ENCODE results near the gene PHLDA2. TPM values are rescaled to one million over a fixed set of nuclear protein-coding genes. Genes with fewer than 3 reads are reported as not detected.
A peak's percentile ranks its signal among the peaks of the same experiment; 100 is the strongest.

The PHLDA2 gene
- total and polyA plus RNA-seq, 2 of the 13 experiments (the other 11 are each of a cell fraction or from before 2014, with no cell fraction given): 0.55 to 0.78 TPM

GRCh38 chr11:2891326-2892214 is 37.6 kb downstream of the PHLDA2 start (continued):
- TF ChIP-seq ARID5B (CRISPR knock-in tag; IDR thresholded peaks at IDR 0.05) (0 out of 2 replicates have a peak, but pooled peaks have one; percentile 13), ZBTB38 (CRISPR knock-in tag; IDR thresholded peaks at IDR 0.05) (0 out of 2 replicates have a peak, but pooled peaks have one; percentile 16), CREM (IDR thresholded peaks at IDR 0.05) (no peak), CREM (CRISPR knock-in tag; IDR thresholded peaks at IDR 0.05) (no peak), NFIB (CRISPR knock-in tag; IDR thresholded peaks at IDR 0.05; ENCODE audit: borderline replicate concordance) (no peak), TBP (CRISPR knock-in tag; IDR thresholded peaks at IDR 0.05) (peak; percentile 44; the same call in 1 of the 2 replicates), TARDBP (CRISPR knock-in tag; IDR thresholded peaks at IDR 0.05) (no peak), TFDP2 (CRISPR knock-in tag; IDR thresholded peaks at IDR 0.05) (no peak), SPEN (CRISPR knock-in tag; IDR thresholded peaks at IDR 0.05; ENCODE audit: low read depth) (peak; percentile 38; the same call in 1 of the 2 replicates), HHEX (CRISPR knock-in tag; IDR thresholded peaks at IDR 0.05) (no peak)
- TF ChIP-seq, protein P1, sequence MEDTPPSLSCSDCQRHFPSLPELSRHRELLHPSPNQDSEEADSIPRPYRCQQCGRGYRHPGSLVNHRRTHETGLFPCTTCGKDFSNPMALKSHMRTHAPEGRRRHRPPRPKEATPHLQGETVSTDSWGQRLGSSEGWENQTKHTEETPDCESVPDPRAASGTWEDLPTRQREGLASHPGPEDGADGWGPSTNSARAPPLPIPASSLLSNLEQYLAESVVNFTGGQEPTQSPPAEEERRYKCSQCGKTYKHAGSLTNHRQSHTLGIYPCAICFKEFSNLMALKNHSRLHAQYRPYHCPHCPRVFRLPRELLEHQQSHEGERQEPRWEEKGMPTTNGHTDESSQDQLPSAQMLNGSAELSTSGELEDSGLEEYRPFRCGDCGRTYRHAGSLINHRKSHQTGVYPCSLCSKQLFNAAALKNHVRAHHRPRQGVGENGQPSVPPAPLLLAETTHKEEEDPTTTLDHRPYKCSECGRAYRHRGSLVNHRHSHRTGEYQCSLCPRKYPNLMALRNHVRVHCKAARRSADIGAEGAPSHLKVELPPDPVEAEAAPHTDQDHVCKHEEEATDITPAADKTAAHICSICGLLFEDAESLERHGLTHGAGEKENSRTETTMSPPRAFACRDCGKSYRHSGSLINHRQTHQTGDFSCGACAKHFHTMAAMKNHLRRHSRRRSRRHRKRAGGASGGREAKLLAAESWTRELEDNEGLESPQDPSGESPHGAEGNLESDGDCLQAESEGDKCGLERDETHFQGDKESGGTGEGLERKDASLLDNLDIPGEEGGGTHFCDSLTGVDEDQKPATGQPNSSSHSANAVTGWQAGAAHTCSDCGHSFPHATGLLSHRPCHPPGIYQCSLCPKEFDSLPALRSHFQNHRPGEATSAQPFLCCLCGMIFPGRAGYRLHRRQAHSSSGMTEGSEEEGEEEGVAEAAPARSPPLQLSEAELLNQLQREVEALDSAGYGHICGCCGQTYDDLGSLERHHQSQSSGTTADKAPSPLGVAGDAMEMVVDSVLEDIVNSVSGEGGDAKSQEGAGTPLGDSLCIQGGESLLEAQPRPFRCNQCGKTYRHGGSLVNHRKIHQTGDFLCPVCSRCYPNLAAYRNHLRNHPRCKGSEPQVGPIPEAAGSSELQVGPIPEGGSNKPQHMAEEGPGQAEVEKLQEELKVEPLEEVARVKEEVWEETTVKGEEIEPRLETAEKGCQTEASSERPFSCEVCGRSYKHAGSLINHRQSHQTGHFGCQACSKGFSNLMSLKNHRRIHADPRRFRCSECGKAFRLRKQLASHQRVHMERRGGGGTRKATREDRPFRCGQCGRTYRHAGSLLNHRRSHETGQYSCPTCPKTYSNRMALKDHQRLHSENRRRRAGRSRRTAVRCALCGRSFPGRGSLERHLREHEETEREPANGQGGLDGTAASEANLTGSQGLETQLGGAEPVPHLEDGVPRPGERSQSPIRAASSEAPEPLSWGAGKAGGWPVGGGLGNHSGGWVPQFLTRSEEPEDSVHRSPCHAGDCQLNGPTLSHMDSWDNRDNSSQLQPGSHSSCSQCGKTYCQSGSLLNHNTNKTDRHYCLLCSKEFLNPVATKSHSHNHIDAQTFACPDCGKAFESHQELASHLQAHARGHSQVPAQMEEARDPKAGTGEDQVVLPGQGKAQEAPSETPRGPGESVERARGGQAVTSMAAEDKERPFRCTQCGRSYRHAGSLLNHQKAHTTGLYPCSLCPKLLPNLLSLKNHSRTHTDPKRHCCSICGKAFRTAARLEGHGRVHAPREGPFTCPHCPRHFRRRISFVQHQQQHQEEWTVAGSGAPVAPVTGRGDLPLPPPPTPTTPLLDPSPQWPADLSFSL (CRISPR knock-in tag; IDR thresholded peaks at IDR 0.05): no peak
- TF ChIP-seq, protein P2, sequence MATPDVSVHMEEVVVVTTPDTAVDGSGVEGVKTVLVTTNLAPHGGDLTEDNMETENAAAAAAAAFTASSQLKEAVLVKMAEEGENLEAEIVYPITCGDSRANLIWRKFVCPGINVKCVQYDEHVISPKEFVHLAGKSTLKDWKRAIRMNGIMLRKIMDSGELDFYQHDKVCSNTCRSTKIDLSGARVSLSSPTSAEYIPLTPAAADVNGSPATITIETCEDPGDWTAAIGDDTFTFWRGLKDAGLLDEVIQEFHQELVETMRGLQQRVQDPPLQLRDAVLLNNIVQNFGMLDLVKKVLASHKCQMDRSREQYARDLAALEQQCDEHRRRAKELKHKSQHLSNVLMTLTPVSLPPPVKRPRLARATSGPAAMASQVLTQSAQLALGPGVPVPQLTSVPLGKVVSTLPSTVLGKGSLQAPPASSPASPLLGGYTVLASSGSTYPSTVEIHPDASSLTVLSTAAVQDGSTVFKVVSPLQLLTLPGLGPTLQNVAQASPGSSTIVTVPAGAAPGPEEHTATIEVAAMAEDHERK (CRISPR knock-in tag; IDR thresholded peaks at IDR 0.05; ENCODE audit: low read depth): no peak
- TF ChIP-seq, protein P3, sequence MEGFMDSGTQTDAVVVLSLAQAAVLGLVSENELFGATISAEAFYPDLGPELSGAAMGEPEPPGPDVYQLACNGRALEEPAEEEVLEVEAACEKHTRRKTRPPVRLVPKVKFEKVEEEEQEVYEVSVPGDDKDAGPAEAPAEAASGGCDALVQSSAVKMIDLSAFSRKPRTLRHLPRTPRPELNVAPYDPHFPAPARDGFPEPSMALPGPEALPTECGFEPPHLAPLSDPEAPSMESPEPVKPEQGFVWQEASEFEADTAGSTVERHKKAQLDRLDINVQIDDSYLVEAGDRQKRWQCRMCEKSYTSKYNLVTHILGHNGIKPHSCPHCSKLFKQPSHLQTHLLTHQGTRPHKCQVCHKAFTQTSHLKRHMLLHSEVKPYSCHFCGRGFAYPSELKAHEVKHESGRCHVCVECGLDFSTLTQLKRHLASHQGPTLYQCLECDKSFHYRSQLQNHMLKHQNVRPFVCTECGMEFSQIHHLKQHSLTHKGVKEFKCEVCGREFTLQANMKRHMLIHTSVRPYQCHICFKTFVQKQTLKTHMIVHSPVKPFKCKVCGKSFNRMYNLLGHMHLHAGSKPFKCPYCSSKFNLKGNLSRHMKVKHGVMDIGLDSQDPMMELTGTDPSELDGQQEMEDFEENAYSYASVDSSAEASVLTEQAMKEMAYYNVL (CRISPR knock-in tag; IDR thresholded peaks at IDR 0.05; ENCODE audit: borderline replicate concordance): no peak

Data from HepG2 (cell line).